Hepatocyte (in vitro differentiated cells): ENCODE measurements around the gene CORT. TPM values are rescaled to one million over a fixed set of nuclear protein-coding genes. Genes with fewer than 3 reads are reported as not detected.

Experiments used
- DNase-seq: peaks from one replicate; pipeline ENCODE4 v3.0.0-alpha.2; 2016; ENCODE audit warnings: low spot score
- H2AFZ ChIP-seq: fragments of 200-600 bp; sonication (generic); 2 replicates; pipeline ENCODE4 v1.6.0; 2016; ENCODE audit warnings: antibody characterized with exemption, mild to moderate bottlenecking
- H3K27ac ChIP-seq: fragments of 200-600 bp; sonication (generic); 2 replicates; pipeline ENCODE4 v1.5.1; 2016; ENCODE audit warnings: mild to moderate bottlenecking
- H3K27me3 ChIP-seq: fragments of 200-600 bp; sonication (generic); 2 replicates; pipeline ENCODE4 v1.6.1; 2016
- H3K36me3 ChIP-seq: fragments of 200-600 bp; sonication (generic); replicated peaks from 2 replicates; pipeline ENCODE4 v1.5.1; 2016; ENCODE audit warnings: low read depth; ENCODE audit not compliant: insufficient read depth
- H3K4me1 ChIP-seq: fragments of 200-600 bp; sonication (generic); 2 replicates; pipeline ENCODE4 v1.5.1; 2016; ENCODE audit warnings: mild to moderate bottlenecking, moderate library complexity; ENCODE audit not compliant: insufficient read depth
- H3K4me2 ChIP-seq: fragments of 200-600 bp; sonication (generic); 2 replicates; pipeline ENCODE4 v1.6.0; 2016
- H3K4me3 ChIP-seq: fragments of 200-600 bp; sonication (generic); 2 replicates; pipeline ENCODE4 v1.5.1; 2016; ENCODE audit warnings: mild to moderate bottlenecking
- H3K79me2 ChIP-seq: fragments of 200-600 bp; sonication (generic); 2 replicates; pipeline ENCODE4 v1.6.0; 2017; ENCODE audit warnings: mild to moderate bottlenecking
- H3K9me2 ChIP-seq: fragments of 200-600 bp; sonication (generic); replicated peaks from 2 replicates; pipeline ENCODE4 v1.6.0; 2017; ENCODE audit warnings: mild to moderate bottlenecking; ENCODE audit not compliant: insufficient read depth
- H3K9me3 ChIP-seq: fragments of 200-600 bp; sonication (generic); 2 replicates; pipeline ENCODE4 v1.5.1; 2016; ENCODE audit warnings: low read depth, mild to moderate bottlenecking
- H4K20me1 ChIP-seq: fragments of 200-600 bp; sonication (generic); 2 replicates; pipeline ENCODE4 v1.6.0; 2016; ENCODE audit warnings: mild to moderate bottlenecking; ENCODE audit not compliant: insufficient read depth, poor library complexity, severe bottlenecking
- EZH2 ChIP-seq: fragments of 200-600 bp; sonication (generic); IDR thresholded peaks from 2 replicates; pipeline ENCODE4 v1.6.1; 2016; ENCODE audit warnings: antibody characterized with exemption, mild to moderate bottlenecking, borderline replicate concordance
- EZH2phosphoT487 ChIP-seq: fragments of 200-600 bp; sonication (generic); IDR thresholded peaks from one replicate; pipeline ENCODE4 v1.6.1; 2018; ENCODE audit warnings: antibody characterized with exemption, mild to moderate bottlenecking, low read depth, moderate library complexity; ENCODE audit not compliant: unreplicated experiment, severe bottlenecking
- WGBS: methylation state at CpG from one replicate; pipeline ENCODE4 v1.1.6; 2016; ENCODE audit warnings: low lambda C conversion rate; ENCODE audit errors: missing lambda C conversion rate; 5-methylcytosine and 5-hydroxymethylcytosine counted together
- polyA plus RNA-seq: library from polyadenylated mRNA; unstranded; fragments of >200 nt; fragmentation: Nextera tagmentation; extraction: Ambion mirVana; gene quantifications from 2 replicates; pipeline ENCODE4 v1.2.1, GENCODE V29; 2016
- total RNA-seq: library from RNA; depleted of rRNA; stranded (reverse); fragments of >200 nt; gene quantifications from 2 replicates; pipeline ENCODE4 v1.2.3, GENCODE V29; 2014
- TF ChIP-seq, protein P1 (sequence below): fragments of 200-600 bp; sonication (generic); IDR thresholded peaks from 2 replicates; pipeline ENCODE4 v1.5.1; 2016; ENCODE audit warnings: antibody characterized with exemption, mild to moderate bottlenecking; ENCODE audit not compliant: poor library complexity

CORT gene
- total and polyA plus RNA-seq, 2 experiments from 2014 or later = 0.13 to 0.27 TPM

DNA sequence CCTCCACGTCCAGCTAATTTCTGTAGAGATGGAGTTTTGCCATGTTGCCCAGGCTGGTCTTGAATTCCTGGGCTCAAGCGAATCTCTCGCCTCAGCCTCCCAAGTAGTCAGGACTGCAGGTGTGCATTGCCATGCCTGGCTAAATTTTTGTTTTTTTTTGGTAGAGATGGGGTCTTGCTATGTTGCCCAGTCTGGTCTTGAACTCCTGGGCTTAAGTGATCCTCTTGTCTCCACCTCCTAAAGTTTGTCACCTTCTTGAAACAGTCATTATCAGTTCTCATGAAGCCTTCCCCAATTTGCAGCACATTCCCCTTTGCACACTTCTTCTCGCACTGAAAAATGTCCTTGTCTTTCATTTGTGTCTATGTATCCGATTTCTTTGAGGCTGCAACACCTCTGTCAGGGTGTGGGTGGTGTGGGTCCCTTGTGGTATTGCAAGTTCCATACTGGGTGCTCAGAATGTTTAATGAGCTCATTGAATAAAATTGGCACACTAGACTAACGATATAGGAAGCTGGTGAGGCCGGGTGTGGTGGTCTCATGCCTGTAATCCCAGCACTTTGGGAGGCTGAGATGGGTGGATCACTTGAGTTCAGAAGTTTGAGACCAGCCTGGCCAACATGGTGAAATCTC, 2.9 kb upstream of the CORT start:
- TF ChIP-seq EZH2phosphoT487 (no peak), EZH2 (no peak)
- TF ChIP-seq, protein P1, sequence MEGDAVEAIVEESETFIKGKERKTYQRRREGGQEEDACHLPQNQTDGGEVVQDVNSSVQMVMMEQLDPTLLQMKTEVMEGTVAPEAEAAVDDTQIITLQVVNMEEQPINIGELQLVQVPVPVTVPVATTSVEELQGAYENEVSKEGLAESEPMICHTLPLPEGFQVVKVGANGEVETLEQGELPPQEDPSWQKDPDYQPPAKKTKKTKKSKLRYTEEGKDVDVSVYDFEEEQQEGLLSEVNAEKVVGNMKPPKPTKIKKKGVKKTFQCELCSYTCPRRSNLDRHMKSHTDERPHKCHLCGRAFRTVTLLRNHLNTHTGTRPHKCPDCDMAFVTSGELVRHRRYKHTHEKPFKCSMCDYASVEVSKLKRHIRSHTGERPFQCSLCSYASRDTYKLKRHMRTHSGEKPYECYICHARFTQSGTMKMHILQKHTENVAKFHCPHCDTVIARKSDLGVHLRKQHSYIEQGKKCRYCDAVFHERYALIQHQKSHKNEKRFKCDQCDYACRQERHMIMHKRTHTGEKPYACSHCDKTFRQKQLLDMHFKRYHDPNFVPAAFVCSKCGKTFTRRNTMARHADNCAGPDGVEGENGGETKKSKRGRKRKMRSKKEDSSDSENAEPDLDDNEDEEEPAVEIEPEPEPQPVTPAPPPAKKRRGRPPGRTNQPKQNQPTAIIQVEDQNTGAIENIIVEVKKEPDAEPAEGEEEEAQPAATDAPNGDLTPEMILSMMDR = no peak

DNA sequence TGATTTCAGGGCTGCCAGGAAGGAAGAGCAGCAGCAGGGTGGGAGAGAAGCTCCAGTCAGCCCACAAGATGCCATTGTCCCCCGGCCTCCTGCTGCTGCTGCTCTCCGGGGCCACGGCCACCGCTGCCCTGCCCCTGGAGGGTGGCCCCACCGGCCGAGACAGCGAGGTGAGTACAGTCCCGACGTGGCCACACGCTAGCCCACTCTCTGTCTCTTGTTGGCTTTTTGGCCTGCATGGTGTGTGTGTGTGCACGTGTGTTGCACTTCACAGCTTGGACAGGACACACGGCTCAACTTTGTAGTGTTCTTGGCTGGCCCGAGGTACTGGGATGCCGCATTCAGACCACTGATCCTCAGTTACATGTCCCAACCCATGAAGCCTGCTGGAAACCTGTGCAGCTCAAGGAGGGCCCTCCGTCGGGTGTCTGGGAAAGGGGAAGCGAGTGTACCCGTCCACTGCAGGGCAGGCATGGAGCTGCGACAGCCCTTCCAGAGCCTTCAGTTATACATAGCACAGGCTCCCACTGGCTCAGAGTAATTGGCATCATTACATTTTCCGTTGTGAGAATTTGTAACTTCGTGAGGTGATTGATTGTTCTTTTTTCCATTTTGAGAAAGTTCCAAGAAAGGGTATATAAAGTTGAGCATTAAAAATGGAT, 454 bp downstream of the CORT start:
- H3K27me3 ChIP-seq = no peaks in the 10 kb centered on the region
- H3K4me1 ChIP-seq = peaks cover 10% of the 10 kb centered on the region
- TF ChIP-seq EZH2 (no peak), EZH2phosphoT487 (no peak)
- TF ChIP-seq, protein P1 = no peak
- H3K36me3 ChIP-seq = no peaks in the 10 kb centered on the region
- peak overlapping the region; percentile 65 for H3K4me2 ChIP-seq
- WGBS = 87% methylated on average over 21 of the region's 21 CpGs
- DNase-seq = no peak
- H3K79me2 ChIP-seq = no peaks in the 10 kb centered on the region
- no peaks in the 10 kb centered on the region for H4K20me1 ChIP-seq
- no peak overlapping the region for H2AFZ ChIP-seq
- H3K9me2 ChIP-seq = no peaks in the 10 kb centered on the region
- H3K4me3 ChIP-seq = no peak overlapping the region
- no peak overlapping the region for H3K27ac ChIP-seq
- no peaks in the 10 kb centered on the region for H3K9me3 ChIP-seq

More for the DNA sequence above, 2.9 kb upstream of the CORT start:
- Histone ChIP-seq H3K4me1 (peaks cover 10% of the 10 kb centered on the region), H3K27me3 (no peaks in the 10 kb centered on the region), H2AFZ (no peak overlapping the region), H3K27ac (no peak overlapping the region), H4K20me1 (no peaks in the 10 kb centered on the region), H3K79me2 (no peaks in the 10 kb centered on the region), H3K9me2 (no peaks in the 10 kb centered on the region), H3K9me3 (no peaks in the 10 kb centered on the region), H3K4me2 (no peak overlapping the region), H3K4me3 (no peak overlapping the region), H3K36me3 (no peaks in the 10 kb centered on the region)
- no peak for DNase-seq
- 98% methylated on average over 7 of the region's 7 CpGs for WGBS

GRCh38 chr1:10450836-10451235, 1.0 kb downstream of the CORT start:
- DNase-seq = no peak
- peaks cover 10% of the 10 kb centered on the region for H3K4me1 ChIP-seq
- no peaks in the 10 kb centered on the region for H3K9me2 ChIP-seq
- no peaks in the 10 kb centered on the region for H3K79me2 ChIP-seq
- WGBS = 50% methylated on average over 6 of the region's 6 CpGs
- H3K27me3 ChIP-seq = no peaks in the 10 kb centered on the region
- H3K9me3 ChIP-seq = no peaks in the 10 kb centered on the region
- peak overlapping the region; percentile 65 for H3K4me2 ChIP-seq
- H3K36me3 ChIP-seq = no peaks in the 10 kb centered on the region
- peak overlapping the region; percentile 32 for H3K27ac ChIP-seq
- no peak overlapping the region for H3K4me3 ChIP-seq
- H4K20me1 ChIP-seq = no peaks in the 10 kb centered on the region
- no peak overlapping the region for H2AFZ ChIP-seq
- TF ChIP-seq EZH2phosphoT487 (no peak), EZH2 (no peak)
- TF ChIP-seq, protein P1 = no peak
